Ascending aorta (tissue), 2 donors: ENCODE measurements around the gene PREPL. TPM values are rescaled to one million over a fixed set of nuclear protein-coding genes. Genes with fewer than 3 reads are reported as not detected.

Experiments
- DNase-seq, 2 donors: peaks; one replicate each; pipeline ENCODE4 v3.0.0-alpha.2; 2019; ENCODE audit warnings: low spot score in 2 of 2
- H3K27ac ChIP-seq, 2 donors: fragments of 200-600 bp; sonication (generic); one replicate each; pipeline ENCODE4 v1.5.1; 2016 to 2017; ENCODE audit warnings: mild to moderate bottlenecking in 1 of 2
- H3K27me3 ChIP-seq: fragments of 200-600 bp; sonication (generic); one replicate; pipeline ENCODE4 v1.5.1; 2017
- H3K36me3 ChIP-seq, 2 donors: fragments of 200-600 bp; sonication (generic); one replicate each; pipeline ENCODE4 v1.5.1; 2016
- H3K4me1 ChIP-seq, 2 donors: fragments of 200-600 bp; sonication (generic); one replicate each; pipeline ENCODE4 v1.5.1; 2016 to 2017; ENCODE audit warnings: mild to moderate bottlenecking in 1 of 2
- H3K4me3 ChIP-seq, 2 donors: fragments of 200-600 bp; sonication (generic); one replicate each; pipeline ENCODE4 v1.5.1; 2016 to 2017; ENCODE audit warnings: mild to moderate bottlenecking in 1 of 2
- H3K9me3 ChIP-seq, 2 donors: fragments of 200-600 bp; sonication (generic); one replicate each; pipeline ENCODE4 v1.5.1; 2016
- CTCF ChIP-seq, 3 experiments: fragments of 200-600 bp in 2 of 3; fragments of 450-650 bp in 1 of 3; sonication (generic) in 2 of 3; IDR thresholded peaks; one replicate each; pipeline ENCODE4 v1.5.1; 2016 to 2019; ENCODE audit warnings: antibody characterized with exemption in 3 of 3, mild to moderate bottlenecking in 1 of 3, moderate library complexity in 1 of 3
- intact Hi-C: fragments of 100-400 bp; cut with DNase I; formaldehyde crosslinking; loops from one replicate; pipeline ENCODE4 v1.15.1; 2023
- total RNA-seq: library from RNA; depleted of rRNA; stranded (reverse); fragments of >200 nt; gene quantifications from one replicate; pipeline ENCODE4 v1.1.0, GENCODE V29; 2016

PREPL gene
- 22.6 TPM for total RNA-seq

GRCh38 chr2:44361330-44362206, at the start of gene PREPL, which contains the start of gene CAMKMT:
Gene PREPL (minus strand): TSS chr2:44361494. CDS start chr2:44346342, 15,152 bp downstream.
Gene CAMKMT (plus strand): TSS chr2:44361947.
- Histone ChIP-seq H3K4me3 (peak within 1 kb of the TSS; percentile 88 to 98), H3K36me3 (no peaks in the 10 kb centered on the region), H3K27me3 (no peaks in the 10 kb centered on the region), H3K27ac (peak within 1 kb of the TSS; percentile 88 to 99), H3K9me3 (no peaks in the 10 kb centered on the region), H3K4me1 (peaks cover 4 to 27% of the 10 kb centered on the region in 2 donors)
- TF ChIP-seq CTCF (IDR thresholded peaks at IDR 0.05): no peak
- intact Hi-C loops: loop anchor here (1.0 to 10.0 kb wide), 7 partner anchors 10 to 364 kb away; partner anchors contain the start of genes LRPPRC and PPM1B
- DNase-seq: peak; percentile 95 to 99

DNA sequence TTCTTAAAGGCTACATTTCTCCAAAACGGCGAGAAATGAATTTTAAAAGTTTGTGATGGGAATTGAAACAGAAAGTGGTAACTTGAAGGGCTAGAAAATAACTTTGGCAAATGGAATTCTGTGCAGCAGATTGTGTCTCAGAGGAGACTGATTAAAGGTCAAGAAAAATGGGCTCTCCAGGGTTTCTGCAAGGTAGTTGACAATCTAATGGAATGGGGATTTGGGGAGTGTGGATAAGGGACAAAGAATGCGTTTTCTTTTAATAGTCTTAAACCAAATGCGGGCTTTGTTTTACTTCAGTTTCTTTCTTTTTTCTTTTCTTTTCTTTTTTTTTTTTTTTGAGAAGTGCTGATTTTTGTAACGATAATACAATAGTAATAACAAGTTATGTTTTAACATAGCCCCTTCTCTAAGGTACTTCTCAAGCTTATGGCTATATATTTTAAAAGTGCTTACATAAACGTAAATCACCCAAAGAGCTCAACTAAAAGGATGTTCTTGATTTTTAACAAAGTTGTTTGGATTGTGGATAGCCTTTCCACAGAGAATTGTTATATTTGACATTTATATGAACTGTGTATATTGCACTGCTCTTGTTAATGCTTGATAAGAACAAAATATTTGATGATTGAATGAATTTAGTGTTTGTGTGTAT, 37.1 kb upstream of the PREPL start:
- Histone ChIP-seq H3K36me3 (no peaks in the 10 kb centered on the region), H3K4me3 (peak overlapping the region; percentile 31 to 43), H3K9me3 (no peaks in the 10 kb centered on the region), H3K4me1 (no peaks in the 10 kb centered on the region), H3K27me3 (no peaks in the 10 kb centered on the region), H3K27ac (no peak overlapping the region)
- DNase-seq: no peak
- intact Hi-C loops: no loop called here
- no peak for TF ChIP-seq CTCF (IDR thresholded peaks at IDR 0.05)

- intact Hi-C loops: no loop called here
- Histone ChIP-seq H3K9me3 (no peaks in the 10 kb centered on the region), H3K27me3 (no peaks in the 10 kb centered on the region), H3K4me1 (no peaks in the 10 kb centered on the region), H3K4me3 (peak overlapping the region; percentile 31 to 43), H3K36me3 (no peaks in the 10 kb centered on the region), H3K27ac (no peak overlapping the region)
- no peak for TF ChIP-seq CTCF (IDR thresholded peaks at IDR 0.05)
- no peak for DNase-seq
Observed at GRCh38 chr2:44397447-44398175, 36.3 kb upstream of the PREPL start.

DNA sequence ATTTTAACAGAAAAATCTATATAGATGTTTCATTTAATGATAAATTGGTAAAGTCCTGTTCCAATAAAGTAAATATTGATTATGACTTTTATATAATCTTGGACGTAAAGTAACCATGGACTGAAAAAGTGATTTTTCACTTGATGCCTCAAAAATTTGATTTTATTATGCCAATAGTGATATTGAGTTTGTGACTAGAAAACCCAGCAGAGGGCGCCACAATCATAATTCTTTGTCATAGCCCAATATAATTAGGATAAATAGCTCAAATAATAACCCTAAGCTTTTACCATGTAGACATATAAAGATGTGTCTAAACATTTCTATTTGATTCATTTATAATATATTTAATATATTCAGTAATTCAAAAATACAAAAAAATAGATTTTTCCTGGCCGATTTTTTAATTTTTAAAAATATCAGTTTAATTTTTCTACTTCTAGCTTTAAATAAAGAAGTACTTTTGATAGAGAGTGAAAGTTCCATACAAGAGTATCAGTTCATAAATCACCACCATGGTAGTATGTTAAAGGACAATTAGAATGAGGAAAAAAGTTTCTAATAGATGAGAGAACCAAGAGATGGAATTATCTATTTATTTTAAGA, 31.1 kb upstream of the PREPL start:
- no peaks in the 10 kb centered on the region for H3K36me3 ChIP-seq
- intact Hi-C loops: no loop called here
- no peak for DNase-seq

More for the DNA sequence above, 31.1 kb upstream of the PREPL start:
- no peaks in the 10 kb centered on the region for H3K4me1 ChIP-seq
- no peak overlapping the region for H3K27ac ChIP-seq
- H3K9me3 ChIP-seq: no peaks in the 10 kb centered on the region
- peak; percentile 27 to 59 (median 45) for TF ChIP-seq CTCF (IDR thresholded peaks at IDR 0.05)
- H3K27me3 ChIP-seq: no peaks in the 10 kb centered on the region
- no peak overlapping the region for H3K4me3 ChIP-seq
